Muscle of back (tissue), 13 donors: ENCODE data around the gene VIL1. TPM values are rescaled to one million over a fixed set of nuclear protein-coding genes. Genes with fewer than 3 reads are reported as not detected.

ENCODE experiments used
- DNase-seq, 3 donors: peaks; one replicate each; pipeline versions ENCODE4 v3.0.0 to v3.0.0-alpha.2; 2013
- long read RNA-seq, 9 donors: transcript quantifications; one replicate each; lab custom pipeline, GENCODE V29; 2026
- polyA plus RNA-seq, 10 donors: library from polyadenylated mRNA; unstranded; fragments of 120-200 nt; gene quantifications; one replicate each; pipeline ENCODE4 v1.2.1, GENCODE V29; 2013; ENCODE audit not compliant: insufficient read length in 10 of 10

The VIL1 gene
- polyA plus RNA-seq: under 1 TPM in 8 of 10 donors, not detected in 2; 0.04 to 0.39 (median 0.11) TPM
- long read RNA-seq, donor 1: 0 reads
- long read RNA-seq, donor 2: 0 reads
- long read RNA-seq, donor 3: 0 reads
- long read RNA-seq, donor 4, partial matches to known transcripts: 8 of 8 reads
- long read RNA-seq, donor 4, other reads (novel, unspliced or antisense): 0 of 8 reads
- long read RNA-seq, donor 5: 0 reads
- long read RNA-seq, donor 6: 0 reads
- long read RNA-seq, donor 7: 0 reads
- long read RNA-seq, donor 8: 0 reads
- long read RNA-seq, donor 9: 0 reads

DNA sequence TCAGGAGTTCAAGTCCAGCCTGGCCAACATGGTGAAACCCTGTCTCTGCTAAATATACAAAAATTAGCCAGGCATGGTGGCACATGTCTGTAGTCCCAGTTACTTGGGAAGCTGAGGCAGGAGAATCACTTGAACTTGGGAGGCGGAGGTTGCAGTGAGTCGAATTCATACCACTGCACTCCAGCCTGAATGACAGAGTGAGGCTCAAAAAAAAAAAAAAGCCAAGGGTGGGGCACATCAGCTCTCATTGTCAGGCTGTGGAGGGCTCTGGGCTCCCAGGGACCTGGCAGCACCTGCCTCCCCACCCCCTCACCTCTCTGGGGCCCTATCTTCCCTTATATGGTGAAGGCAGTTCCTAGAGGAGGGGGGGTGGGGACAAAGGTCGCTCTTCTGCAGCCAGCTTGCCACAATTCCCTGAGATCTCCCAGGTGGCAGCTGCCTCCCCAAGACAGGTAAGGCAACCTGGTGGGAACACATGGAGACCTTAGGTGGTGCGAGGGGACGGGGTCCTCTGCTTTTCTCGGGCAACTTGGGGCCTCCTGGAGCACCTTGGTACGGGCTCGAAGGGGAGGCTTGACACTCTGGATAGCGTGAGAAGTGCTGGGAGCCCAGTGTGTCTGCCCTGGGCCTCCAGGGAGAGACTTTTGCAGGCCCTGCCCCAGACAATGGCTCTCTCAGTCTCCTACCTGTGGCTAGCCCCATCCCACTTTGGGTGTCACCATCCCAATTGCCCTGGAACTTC is at the start of gene VIL1:
VIL1 (plus strand) TSS at position 407 of the 742 bp plus-strand sequence. CDS start 4,656 bp downstream, outside the sequence.
- DNase-seq: no peak

GRCh38 chr2:218369330-218369729 is 49.6 kb upstream of the VIL1 start:
- no peak for DNase-seq

- no peak for DNase-seq
Observed at GRCh38 chr2:218370410-218371063, 48.4 kb upstream of the VIL1 start.

GRCh38 chr2:218371983-218372350 is 47.0 kb upstream of the VIL1 start:
- no peak for DNase-seq

GRCh38 chr2:218374795-218375194 is 44.1 kb upstream of the VIL1 start:
- DNase-seq: no peak

DNA sequence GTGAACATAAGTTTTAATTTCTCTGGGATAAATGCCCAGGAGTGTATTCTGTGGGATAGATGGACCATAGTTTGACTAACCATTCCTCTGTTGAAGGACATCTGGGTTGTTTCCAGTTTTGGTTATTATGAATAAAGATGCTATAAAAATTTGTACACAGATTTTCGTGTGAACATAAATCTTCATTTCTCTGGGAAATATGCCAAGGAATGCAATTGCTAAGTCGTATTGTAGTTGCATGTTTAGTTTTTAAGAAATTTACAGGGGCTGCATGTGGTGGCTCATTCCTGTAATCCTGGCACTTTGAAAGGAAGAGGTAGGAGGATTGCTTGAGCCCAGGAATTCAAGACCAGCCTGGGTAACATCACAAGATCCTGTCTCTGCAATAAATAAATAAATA is 43.7 kb upstream of the VIL1 start:
- DNase-seq: peak in 1 of 3 donors; percentile 42

GRCh38 chr2:218378053-218378452 is 40.9 kb upstream of the VIL1 start:
- no peak for DNase-seq

- no peak for DNase-seq
Observed at GRCh38 chr2:218381916-218382366, 37.0 kb upstream of the VIL1 start, which contains the start of gene SLC11A1. TSS of gene SLC11A1 (plus strand) at chr2:218382273. CDS start at chr2:218382369, 96 bp downstream.

- no peak for DNase-seq
Observed at GRCh38 chr2:218382785-218383184, 36.1 kb upstream of the VIL1 start.

GRCh38 chr2:218383892-218384519 is 34.9 kb upstream of the VIL1 start:
- DNase-seq: no peak

- DNase-seq: no peak
Observed at GRCh38 chr2:218384975-218385374, 33.9 kb upstream of the VIL1 start.

DNA sequence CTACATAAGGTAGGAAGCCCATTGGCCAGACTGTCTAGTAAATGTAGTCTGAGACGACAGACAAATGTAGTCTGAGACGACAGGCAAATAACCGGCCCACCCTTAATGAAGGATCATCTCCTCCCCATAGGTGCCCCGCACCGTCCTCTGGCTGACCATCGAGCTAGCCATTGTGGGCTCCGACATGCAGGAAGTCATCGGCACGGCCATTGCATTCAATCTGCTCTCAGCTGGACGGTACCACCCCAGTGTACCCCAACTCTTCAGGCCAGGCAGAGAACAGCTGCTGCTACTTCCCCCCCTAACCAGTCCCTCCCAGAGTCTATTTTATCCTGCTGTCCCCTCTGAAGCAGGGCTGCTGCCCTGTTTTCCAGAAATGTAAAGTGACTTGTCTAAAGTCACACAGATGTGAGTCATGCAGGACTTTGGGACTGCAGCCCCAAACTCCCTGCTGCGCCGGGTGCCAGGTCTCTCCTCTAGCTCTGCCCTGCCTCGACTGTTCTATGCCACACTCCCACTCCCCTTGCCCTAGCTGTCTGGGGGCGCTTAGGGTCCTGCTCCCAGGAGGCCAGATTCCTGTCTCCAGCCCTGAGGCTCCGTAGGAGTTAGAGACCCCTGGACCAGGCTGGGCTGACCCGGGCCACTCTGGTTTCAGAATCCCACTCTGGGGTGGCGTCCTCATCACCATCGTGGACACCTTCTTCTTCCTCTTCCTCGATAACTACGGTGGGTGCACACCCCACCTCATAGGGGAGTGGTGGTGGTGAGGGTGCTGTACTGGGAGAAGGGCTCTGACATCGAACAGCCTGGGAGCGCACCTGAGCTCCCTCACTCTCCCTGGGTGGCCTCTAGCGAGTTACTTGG is 32.2 kb upstream of the VIL1 start:
- no peak for DNase-seq

GRCh38 chr2:218387369-218388194 is 31.3 kb upstream of the VIL1 start:
- peak in 2 of 3 donors; percentile 46 to 80 for DNase-seq

GRCh38 chr2:218389333-218390150 is 29.4 kb upstream of the VIL1 start:
- no peak for DNase-seq

DNA sequence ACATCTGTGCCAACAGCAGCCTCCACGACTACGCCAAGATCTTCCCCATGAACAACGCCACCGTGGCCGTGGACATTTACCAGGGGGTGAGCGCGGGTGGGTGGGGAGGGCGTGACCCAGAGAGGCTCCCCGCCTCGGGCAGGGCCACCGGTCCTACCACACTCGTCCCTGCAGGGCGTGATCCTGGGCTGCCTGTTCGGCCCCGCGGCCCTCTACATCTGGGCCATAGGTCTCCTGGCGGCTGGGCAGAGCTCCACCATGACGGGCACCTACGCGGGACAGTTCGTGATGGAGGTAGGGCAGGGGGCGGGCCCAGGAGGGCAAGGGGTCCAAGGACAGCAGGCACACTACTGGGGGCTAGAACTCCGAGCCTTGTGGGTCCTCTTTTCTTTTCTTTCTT is 27.7 kb upstream of the VIL1 start:
- DNase-seq: no peak

GRCh38 chr2:218392459-218392858 is 26.5 kb upstream of the VIL1 start:
- DNase-seq: no peak

DNA sequence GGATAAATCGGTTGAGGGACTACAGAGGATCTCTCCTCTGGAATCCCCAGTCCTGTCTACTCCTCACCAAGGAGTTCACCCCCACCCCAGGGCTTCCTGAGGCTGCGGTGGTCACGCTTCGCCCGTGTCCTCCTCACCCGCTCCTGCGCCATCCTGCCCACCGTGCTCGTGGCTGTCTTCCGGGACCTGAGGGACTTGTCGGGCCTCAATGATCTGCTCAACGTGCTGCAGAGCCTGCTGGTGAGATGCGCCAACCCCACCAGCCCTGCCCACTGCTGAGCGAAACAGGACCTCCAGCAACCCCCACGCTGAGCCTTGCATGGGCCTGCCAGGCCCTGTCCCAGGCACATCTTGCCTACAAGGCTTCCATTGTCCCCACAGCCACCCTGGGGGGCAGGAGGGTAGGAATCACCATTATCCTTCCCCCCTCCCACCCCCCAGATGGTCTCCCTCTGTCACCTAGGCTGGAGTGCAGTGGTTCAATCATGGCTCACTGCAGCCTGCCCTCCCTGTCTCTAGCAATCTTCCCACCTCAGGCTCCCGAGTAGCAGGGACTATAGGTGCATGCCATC is 25.9 kb upstream of the VIL1 start:
- no peak for DNase-seq

DNA sequence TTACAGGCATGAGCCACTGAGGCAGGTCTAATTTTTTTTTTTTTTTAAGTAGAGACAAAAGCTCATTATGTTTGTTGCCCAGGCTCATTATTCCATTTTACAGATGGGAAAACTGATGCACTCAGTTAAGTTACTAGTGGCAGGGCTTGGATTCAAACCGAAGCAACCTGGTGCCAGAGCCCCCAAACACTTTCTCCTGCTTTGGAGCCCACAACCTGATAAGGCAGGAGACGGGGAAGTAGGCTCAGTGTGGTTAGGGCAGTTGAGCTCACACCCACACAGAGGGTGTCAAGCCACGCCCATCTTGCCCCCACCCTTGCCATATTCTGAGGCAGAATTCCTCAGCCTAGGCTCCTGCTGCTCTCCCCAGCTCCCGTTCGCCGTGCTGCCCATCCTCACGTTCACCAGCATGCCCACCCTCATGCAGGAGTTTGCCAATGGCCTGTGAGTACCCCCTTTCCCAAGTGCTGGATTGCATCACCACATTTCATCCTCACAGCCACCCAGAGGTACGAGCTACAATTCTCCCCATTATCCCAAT is 25.1 kb upstream of the VIL1 start:
- DNase-seq: no peak
